ENCODE measurements around the gene VIT.

The VIT gene

DNA sequence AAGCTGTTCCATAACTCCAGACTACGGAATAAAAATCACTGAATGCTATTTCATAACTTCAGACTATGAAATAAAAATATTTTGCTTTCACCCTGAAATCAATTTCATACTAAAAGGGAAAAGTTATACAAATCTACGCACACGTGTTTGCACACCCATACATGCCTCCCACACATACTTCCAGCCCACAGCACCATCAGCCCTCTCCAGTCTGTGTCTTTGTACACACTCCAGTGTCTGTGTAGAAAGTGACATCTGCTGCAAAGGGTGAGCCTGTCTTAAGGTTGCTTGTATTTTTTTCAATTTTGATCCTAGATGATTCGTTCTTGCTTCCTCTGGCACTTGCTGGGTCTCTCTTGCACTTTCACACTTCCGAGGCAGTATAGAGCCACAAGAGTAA is 53.6 kb downstream of the VIT start:
- Histone ChIP-seq H3K27ac (ENCODE audit: low read depth, low read length) (no peak overlapping the region), H3K9me3 (ENCODE audit: control insufficient read depth in 1 of 2, low read length in 2 of 2) (no peaks in the 10 kb centered on the region), H3K4me3 (ENCODE audit: low read depth in 1 of 2, low read length in 2 of 2) (no peak overlapping the region), H3K4me1 (ENCODE audit: control insufficient read depth in 1 of 2, insufficient read depth in 2 of 2, low read length in 2 of 2) (no peaks in the 10 kb centered on the region), H3K27me3 (ENCODE audit: control insufficient read depth in 1 of 2, insufficient read depth in 2 of 2, low read length in 2 of 2) (peaks cover 0 to 5% of the 10 kb centered on the region in 2 donors), H3K9ac (ENCODE audit: low read depth in 1 of 2, low read length in 2 of 2) (no peak overlapping the region), H3K36me3 (ENCODE audit: control insufficient read depth in 1 of 2, insufficient read depth in 2 of 2, low read length in 2 of 2) (no peaks in the 10 kb centered on the region)

DNA sequence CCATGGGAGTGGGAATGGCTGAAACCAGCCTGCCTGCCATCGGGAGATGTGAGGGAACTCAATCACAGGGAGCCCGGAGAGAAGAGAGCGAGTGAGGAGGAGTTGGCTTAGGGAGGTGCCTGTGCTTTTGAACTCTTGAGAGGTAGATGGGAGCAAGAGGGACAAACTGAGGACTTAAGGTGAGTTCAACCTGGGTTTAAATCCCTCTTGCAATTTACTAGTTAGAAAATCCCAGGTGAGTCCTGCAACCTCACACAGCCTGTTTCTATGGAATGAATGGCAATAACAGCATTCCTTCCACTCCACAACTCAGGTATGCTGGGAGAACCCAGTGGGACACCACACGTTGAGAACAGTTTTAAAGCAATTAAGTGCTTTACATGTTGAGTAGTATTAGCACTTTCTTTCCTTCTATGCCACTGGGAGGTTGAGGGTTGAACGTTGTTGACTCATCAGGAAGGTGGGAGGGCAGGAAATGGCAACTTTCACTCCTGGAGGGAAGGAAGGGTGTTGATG is 57.3 kb downstream of the VIT start:
- no peak overlapping the region for H3K4me3 ChIP-seq (ENCODE audit: low read depth in 1 of 2, low read length in 2 of 2)
- H3K9me3 ChIP-seq (ENCODE audit: control insufficient read depth in 1 of 2, low read length in 2 of 2): no peaks in the 10 kb centered on the region
- H3K9ac ChIP-seq (ENCODE audit: low read depth in 1 of 2, low read length in 2 of 2): no peak overlapping the region
- H3K36me3 ChIP-seq (ENCODE audit: control insufficient read depth in 1 of 2, insufficient read depth in 2 of 2, low read length in 2 of 2): no peaks in the 10 kb centered on the region
- H3K27ac ChIP-seq (ENCODE audit: low read depth, low read length): no peak overlapping the region
- peaks cover 0 to 4% of the 10 kb centered on the region in 2 donors for H3K27me3 ChIP-seq (ENCODE audit: control insufficient read depth in 1 of 2, insufficient read depth in 2 of 2, low read length in 2 of 2)
- H3K4me1 ChIP-seq (ENCODE audit: control insufficient read depth in 1 of 2, insufficient read depth in 2 of 2, low read length in 2 of 2): no peaks in the 10 kb centered on the region

DNA sequence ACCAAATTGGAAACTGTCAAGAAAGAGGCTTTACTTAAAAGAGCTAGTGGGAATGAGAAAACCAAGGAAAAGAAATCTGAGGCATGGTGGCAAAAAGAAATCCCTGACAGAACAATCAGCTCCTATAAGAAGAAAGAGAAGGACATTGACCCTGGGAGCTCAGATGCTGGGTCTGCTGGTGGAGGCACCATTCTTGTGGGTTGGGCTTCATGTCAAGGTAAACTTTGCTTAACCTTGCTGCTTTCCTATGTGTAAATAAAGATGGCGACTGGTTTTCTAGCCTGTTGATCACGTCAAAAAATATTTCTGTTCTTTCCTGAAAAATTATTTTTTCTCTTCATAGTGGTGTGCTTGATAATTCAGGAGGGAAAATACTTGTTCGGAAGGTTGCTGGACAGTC is 58.1 kb downstream of the VIT start:
- H3K36me3 ChIP-seq (ENCODE audit: control insufficient read depth in 1 of 2, insufficient read depth in 2 of 2, low read length in 2 of 2): no peaks in the 10 kb centered on the region
- no peak overlapping the region for H3K9ac ChIP-seq (ENCODE audit: low read depth in 1 of 2, low read length in 2 of 2)
- no peak overlapping the region for H3K4me3 ChIP-seq (ENCODE audit: low read depth in 1 of 2, low read length in 2 of 2)
- peaks cover 0 to 2% of the 10 kb centered on the region in 2 donors for H3K27me3 ChIP-seq (ENCODE audit: control insufficient read depth in 1 of 2, insufficient read depth in 2 of 2, low read length in 2 of 2)
- no peak overlapping the region for H3K27ac ChIP-seq (ENCODE audit: low read depth, low read length)
- no peaks in the 10 kb centered on the region for H3K9me3 ChIP-seq (ENCODE audit: control insufficient read depth in 1 of 2, low read length in 2 of 2)
- no peaks in the 10 kb centered on the region for H3K4me1 ChIP-seq (ENCODE audit: control insufficient read depth in 1 of 2, insufficient read depth in 2 of 2, low read length in 2 of 2)

DNA sequence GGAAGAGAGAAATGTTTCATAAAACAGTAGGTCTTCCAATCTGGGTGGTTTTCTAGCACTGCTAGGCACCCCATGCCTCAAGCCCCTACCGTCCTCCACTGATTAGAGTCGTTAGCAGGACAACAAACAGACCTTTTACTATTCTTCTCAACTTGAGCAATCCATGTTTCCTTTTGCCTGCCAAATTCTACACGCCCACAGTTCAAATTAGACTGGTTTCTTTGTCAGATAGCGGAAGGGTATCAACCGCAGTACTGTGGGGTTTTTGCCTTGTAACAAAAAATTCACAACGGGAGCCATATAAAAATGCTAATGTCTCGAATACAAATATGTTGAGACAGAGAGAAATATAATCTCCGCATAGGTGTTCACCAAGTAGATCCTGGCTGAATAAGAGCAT is 59.9 kb downstream of the VIT start:
- Histone ChIP-seq H3K4me1 (ENCODE audit: control insufficient read depth in 1 of 2, insufficient read depth in 2 of 2, low read length in 2 of 2) (no peaks in the 10 kb centered on the region), H3K9ac (ENCODE audit: low read depth in 1 of 2, low read length in 2 of 2) (no peak overlapping the region), H3K4me3 (ENCODE audit: low read depth in 1 of 2, low read length in 2 of 2) (no peak overlapping the region), H3K9me3 (ENCODE audit: control insufficient read depth in 1 of 2, low read length in 2 of 2) (no peaks in the 10 kb centered on the region), H3K27me3 (ENCODE audit: control insufficient read depth in 1 of 2, insufficient read depth in 2 of 2, low read length in 2 of 2) (peaks cover 0 to 2% of the 10 kb centered on the region in 2 donors), H3K36me3 (ENCODE audit: control insufficient read depth in 1 of 2, insufficient read depth in 2 of 2, low read length in 2 of 2) (no peaks in the 10 kb centered on the region), H3K27ac (ENCODE audit: low read depth, low read length) (no peak overlapping the region)

DNA sequence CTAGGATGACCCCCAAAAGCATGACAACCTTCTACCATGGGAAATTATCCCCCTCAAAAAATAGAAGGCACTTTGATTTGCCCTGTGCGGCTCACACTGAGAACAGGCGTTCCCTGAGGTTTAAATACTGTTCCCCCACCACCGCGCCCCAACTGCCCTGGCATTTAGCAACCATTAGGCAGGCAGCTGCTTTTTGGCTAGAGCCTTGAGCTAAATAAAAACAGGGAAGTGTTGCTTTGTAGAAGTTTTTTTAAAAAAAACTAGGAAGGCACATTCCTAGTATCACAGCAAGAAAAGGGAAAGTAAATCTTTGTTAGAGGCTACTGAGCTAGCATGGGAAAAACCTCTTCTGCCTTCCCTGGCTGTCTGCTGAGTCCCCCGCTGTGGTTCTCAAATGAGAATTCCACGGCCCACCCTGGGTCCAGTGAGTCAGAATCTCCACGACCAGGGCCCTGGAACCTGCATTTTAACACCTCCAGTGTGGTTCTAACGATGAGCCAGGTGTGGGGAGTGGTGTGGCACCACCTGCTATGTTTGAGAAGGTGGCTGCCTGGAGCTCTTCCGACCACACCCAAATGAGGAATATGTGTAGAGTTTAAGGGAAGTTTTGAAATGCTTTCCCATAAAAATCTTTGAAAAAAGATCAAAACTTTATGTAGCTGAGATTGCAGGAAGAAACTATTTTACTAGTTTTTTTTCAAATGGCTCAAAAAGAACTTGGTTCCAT is 66.4 kb downstream of the VIT start:
- Histone ChIP-seq H3K4me3 (ENCODE audit: low read depth in 1 of 2, low read length in 2 of 2) (no peak overlapping the region), H3K27ac (ENCODE audit: low read depth, low read length) (no peak overlapping the region), H3K9ac (ENCODE audit: low read depth in 1 of 2, low read length in 2 of 2) (no peak overlapping the region), H3K4me1 (ENCODE audit: control insufficient read depth in 1 of 2, insufficient read depth in 2 of 2, low read length in 2 of 2) (no peaks in the 10 kb centered on the region), H3K36me3 (ENCODE audit: control insufficient read depth in 1 of 2, insufficient read depth in 2 of 2, low read length in 2 of 2) (no peaks in the 10 kb centered on the region), H3K9me3 (ENCODE audit: control insufficient read depth in 1 of 2, low read length in 2 of 2) (no peaks in the 10 kb centered on the region), H3K27me3 (ENCODE audit: control insufficient read depth in 1 of 2, insufficient read depth in 2 of 2, low read length in 2 of 2) (no peaks in the 10 kb centered on the region)

DNA sequence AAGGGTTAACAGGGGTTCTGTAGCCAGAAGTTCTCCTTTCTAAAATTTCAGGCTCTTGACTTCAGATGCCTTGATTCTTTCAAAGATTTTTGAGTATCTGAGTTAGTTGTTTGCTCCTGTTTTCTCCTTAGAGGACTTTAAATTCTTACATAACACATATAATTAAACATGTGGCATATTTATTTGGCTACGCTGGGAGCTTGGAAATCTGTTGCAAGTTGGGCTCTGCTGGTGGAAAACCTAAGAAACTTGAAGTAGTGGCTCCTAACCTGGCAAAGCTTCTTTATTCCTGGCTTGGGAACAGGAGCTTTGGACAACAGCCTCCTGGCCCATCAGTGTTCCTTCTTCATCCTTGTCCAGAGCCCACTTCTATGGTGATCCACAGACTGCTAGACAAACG is 72.6 kb downstream of the VIT start:
- H3K36me3 ChIP-seq (ENCODE audit: control insufficient read depth in 1 of 2, insufficient read depth in 2 of 2, low read length in 2 of 2): no peaks in the 10 kb centered on the region
- no peak overlapping the region for H3K9ac ChIP-seq (ENCODE audit: low read depth in 1 of 2, low read length in 2 of 2)
- no peak overlapping the region for H3K27ac ChIP-seq (ENCODE audit: low read depth, low read length)
- H3K9me3 ChIP-seq (ENCODE audit: control insufficient read depth in 1 of 2, low read length in 2 of 2): no peaks in the 10 kb centered on the region
- no peak overlapping the region for H3K4me3 ChIP-seq (ENCODE audit: low read depth in 1 of 2, low read length in 2 of 2)
- no peaks in the 10 kb centered on the region for H3K27me3 ChIP-seq (ENCODE audit: control insufficient read depth in 1 of 2, insufficient read depth in 2 of 2, low read length in 2 of 2)
- no peaks in the 10 kb centered on the region for H3K4me1 ChIP-seq (ENCODE audit: control insufficient read depth in 1 of 2, insufficient read depth in 2 of 2, low read length in 2 of 2)

DNA sequence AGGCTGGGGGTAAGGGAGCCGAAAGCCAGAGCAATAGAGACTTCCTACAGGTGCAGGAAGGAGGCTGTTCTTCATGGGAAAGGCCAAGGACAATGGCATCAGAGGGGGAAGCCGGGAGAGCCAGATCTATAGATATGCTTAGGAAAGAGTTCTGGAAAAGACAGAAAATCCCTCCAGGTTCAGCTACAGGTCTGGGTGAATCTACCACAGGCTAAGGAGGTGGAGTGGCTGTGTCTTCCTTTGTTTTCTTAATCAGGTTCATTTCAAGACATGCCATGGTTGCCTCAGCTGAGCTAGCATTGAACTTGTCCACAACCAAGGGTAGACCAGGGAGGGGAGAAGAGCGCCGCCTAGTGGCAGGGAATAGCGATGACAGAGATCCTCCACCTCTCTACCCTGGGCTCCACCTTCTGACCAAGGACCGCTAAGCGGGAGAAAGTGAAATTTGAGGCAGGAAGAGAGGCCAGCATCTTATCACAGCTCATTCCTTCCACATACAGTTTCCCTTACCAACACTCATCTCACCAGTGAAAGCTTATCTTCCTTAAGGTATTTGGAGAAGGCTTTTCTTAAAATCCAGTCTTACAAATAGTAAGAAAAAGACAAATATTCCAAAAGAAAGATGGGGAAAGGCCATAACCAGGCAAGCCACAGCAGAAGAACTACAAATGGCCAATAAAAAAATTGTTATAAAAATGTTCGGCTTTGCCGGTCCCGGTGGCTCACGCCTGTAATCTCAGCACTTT is 74.2 kb downstream of the VIT start:
- no peaks in the 10 kb centered on the region for H3K36me3 ChIP-seq (ENCODE audit: control insufficient read depth in 1 of 2, insufficient read depth in 2 of 2, low read length in 2 of 2)
- H3K4me3 ChIP-seq (ENCODE audit: low read depth in 1 of 2, low read length in 2 of 2): no peak overlapping the region
- no peaks in the 10 kb centered on the region for H3K9me3 ChIP-seq (ENCODE audit: control insufficient read depth in 1 of 2, low read length in 2 of 2)
- H3K9ac ChIP-seq (ENCODE audit: low read depth in 1 of 2, low read length in 2 of 2): no peak overlapping the region
- no peak overlapping the region for H3K27ac ChIP-seq (ENCODE audit: low read depth, low read length)
- H3K4me1 ChIP-seq (ENCODE audit: control insufficient read depth in 1 of 2, insufficient read depth in 2 of 2, low read length in 2 of 2): no peaks in the 10 kb centered on the region
- no peaks in the 10 kb centered on the region for H3K27me3 ChIP-seq (ENCODE audit: control insufficient read depth in 1 of 2, insufficient read depth in 2 of 2, low read length in 2 of 2)

DNA sequence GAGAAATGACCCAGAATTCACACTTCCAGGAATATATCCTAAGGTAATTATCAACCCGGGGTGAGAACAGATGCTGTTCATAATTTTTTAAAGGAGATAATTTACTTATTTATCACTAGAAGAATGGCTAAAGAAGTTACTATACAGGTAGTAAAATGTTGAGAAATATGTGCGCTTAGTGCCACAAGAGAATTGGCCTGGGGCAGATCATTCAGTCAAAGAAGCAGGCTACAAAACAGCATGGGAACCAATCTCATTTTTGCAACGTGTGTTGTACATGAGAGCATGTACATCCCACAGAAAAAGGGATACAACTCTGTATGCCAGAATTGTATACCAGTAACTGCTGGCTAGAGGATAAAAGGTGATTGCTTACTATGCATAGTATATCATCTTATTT is 75.2 kb downstream of the VIT start:
- no peak overlapping the region for H3K9ac ChIP-seq (ENCODE audit: low read depth in 1 of 2, low read length in 2 of 2)
- no peaks in the 10 kb centered on the region for H3K4me1 ChIP-seq (ENCODE audit: control insufficient read depth in 1 of 2, insufficient read depth in 2 of 2, low read length in 2 of 2)
- no peaks in the 10 kb centered on the region for H3K36me3 ChIP-seq (ENCODE audit: control insufficient read depth in 1 of 2, insufficient read depth in 2 of 2, low read length in 2 of 2)
- H3K27me3 ChIP-seq (ENCODE audit: control insufficient read depth in 1 of 2, insufficient read depth in 2 of 2, low read length in 2 of 2): no peaks in the 10 kb centered on the region
- no peak overlapping the region for H3K4me3 ChIP-seq (ENCODE audit: low read depth in 1 of 2, low read length in 2 of 2)
- no peaks in the 10 kb centered on the region for H3K9me3 ChIP-seq (ENCODE audit: control insufficient read depth in 1 of 2, low read length in 2 of 2)
- H3K27ac ChIP-seq (ENCODE audit: low read depth, low read length): no peak overlapping the region

DNA sequence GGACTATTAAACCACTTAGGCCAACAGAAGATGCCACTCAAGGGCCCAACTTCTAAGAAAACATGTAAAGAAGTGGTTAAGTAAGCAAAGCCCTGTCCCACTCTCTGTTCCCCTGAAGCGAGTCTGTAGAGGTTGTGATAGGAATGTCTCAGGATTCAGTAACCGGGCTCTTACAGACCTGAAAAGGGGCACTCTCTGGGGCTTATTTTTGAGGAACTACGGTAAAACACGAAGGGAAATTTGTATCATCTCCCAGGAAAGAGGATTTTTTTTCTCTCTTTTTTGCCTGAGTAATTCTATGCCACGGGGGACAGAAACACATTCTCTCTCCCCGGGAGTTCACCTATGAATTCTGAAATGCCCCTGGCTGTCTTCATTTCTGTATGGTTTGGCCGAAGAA is 77.4 kb downstream of the VIT start:
- H3K9ac ChIP-seq (ENCODE audit: low read depth in 1 of 2, low read length in 2 of 2): no peak overlapping the region
- H3K4me1 ChIP-seq (ENCODE audit: control insufficient read depth in 1 of 2, insufficient read depth in 2 of 2, low read length in 2 of 2): no peaks in the 10 kb centered on the region
- no peak overlapping the region for H3K4me3 ChIP-seq (ENCODE audit: low read depth in 1 of 2, low read length in 2 of 2)
- H3K9me3 ChIP-seq (ENCODE audit: control insufficient read depth in 1 of 2, low read length in 2 of 2): no peaks in the 10 kb centered on the region
- no peaks in the 10 kb centered on the region for H3K36me3 ChIP-seq (ENCODE audit: control insufficient read depth in 1 of 2, insufficient read depth in 2 of 2, low read length in 2 of 2)
- no peaks in the 10 kb centered on the region for H3K27me3 ChIP-seq (ENCODE audit: control insufficient read depth in 1 of 2, insufficient read depth in 2 of 2, low read length in 2 of 2)
- H3K27ac ChIP-seq (ENCODE audit: low read depth, low read length): no peak overlapping the region

DNA sequence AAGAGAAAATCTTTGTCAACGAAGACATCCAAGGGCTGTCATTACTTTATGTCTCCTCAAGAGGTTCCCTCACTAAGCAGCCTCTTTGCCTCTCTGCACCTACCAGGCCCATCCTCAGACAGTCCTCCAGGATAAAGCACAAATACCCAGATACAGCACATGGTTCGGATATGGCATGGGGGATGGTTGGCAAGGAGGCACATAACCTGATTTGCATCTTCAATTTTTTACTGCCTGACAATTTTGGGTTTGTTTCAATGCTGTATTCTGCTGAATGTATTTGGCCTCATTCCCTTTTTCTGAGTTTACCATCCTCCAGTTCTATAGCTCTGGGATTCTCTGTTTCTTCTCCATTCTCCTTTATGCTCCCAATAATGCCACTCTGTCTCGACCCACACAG is 78.8 kb downstream of the VIT start:
- Histone ChIP-seq H3K4me1 (ENCODE audit: control insufficient read depth in 1 of 2, insufficient read depth in 2 of 2, low read length in 2 of 2) (peaks cover 0 to 3% of the 10 kb centered on the region in 2 donors), H3K27me3 (ENCODE audit: control insufficient read depth in 1 of 2, insufficient read depth in 2 of 2, low read length in 2 of 2) (no peaks in the 10 kb centered on the region), H3K4me3 (ENCODE audit: low read depth in 1 of 2, low read length in 2 of 2) (no peak overlapping the region), H3K9ac (ENCODE audit: low read depth in 1 of 2, low read length in 2 of 2) (no peak overlapping the region), H3K9me3 (ENCODE audit: control insufficient read depth in 1 of 2, low read length in 2 of 2) (no peaks in the 10 kb centered on the region), H3K36me3 (ENCODE audit: control insufficient read depth in 1 of 2, insufficient read depth in 2 of 2, low read length in 2 of 2) (no peaks in the 10 kb centered on the region), H3K27ac (ENCODE audit: low read depth, low read length) (no peak overlapping the region)
